ENCODE results near the gene STK33.

DNA sequence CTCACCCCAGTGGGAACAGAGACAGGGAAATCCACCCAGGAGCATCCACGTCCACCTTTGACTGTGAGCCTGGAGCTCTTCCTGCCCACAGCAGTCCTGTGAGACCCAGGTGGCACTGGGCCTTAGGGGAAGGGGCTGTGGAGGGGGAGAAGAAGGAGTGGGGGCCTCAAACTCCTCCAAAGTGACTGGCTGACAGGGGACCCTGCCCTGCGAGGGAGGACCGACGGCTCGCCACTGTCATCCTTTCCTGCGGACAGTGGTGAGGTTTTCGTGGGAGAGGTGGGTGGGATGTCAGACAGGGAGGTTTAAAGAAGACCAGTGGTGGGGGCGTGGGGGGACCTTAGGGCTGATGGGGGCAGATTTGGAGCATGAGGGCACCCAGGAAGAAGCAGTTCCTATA is 237.8 kb downstream of the STK33 start:
- TF ChIP-seq, protein P1, sequence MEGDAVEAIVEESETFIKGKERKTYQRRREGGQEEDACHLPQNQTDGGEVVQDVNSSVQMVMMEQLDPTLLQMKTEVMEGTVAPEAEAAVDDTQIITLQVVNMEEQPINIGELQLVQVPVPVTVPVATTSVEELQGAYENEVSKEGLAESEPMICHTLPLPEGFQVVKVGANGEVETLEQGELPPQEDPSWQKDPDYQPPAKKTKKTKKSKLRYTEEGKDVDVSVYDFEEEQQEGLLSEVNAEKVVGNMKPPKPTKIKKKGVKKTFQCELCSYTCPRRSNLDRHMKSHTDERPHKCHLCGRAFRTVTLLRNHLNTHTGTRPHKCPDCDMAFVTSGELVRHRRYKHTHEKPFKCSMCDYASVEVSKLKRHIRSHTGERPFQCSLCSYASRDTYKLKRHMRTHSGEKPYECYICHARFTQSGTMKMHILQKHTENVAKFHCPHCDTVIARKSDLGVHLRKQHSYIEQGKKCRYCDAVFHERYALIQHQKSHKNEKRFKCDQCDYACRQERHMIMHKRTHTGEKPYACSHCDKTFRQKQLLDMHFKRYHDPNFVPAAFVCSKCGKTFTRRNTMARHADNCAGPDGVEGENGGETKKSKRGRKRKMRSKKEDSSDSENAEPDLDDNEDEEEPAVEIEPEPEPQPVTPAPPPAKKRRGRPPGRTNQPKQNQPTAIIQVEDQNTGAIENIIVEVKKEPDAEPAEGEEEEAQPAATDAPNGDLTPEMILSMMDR (IDR thresholded peaks at IDR 0.05; ENCODE audit: poor library complexity, severe bottlenecking): no peak
- no peak for TF ChIP-seq EZH2 (IDR thresholded peaks at IDR 0.05; ENCODE audit: borderline replicate concordance, insufficient read depth, low read length, poor library complexity, severe bottlenecking)
- no peak for TF ChIP-seq MXI1 (conservative IDR thresholded peaks at IDR 0.05; ENCODE audit: poor library complexity, severe bottlenecking)
- no peak for TF ChIP-seq SMC3 (conservative IDR thresholded peaks at IDR 0.05; ENCODE audit: poor library complexity)
- TF ChIP-seq RAD21 (conservative IDR thresholded peaks at IDR 0.05): no peak
- TF ChIP-seq, protein P2, sequence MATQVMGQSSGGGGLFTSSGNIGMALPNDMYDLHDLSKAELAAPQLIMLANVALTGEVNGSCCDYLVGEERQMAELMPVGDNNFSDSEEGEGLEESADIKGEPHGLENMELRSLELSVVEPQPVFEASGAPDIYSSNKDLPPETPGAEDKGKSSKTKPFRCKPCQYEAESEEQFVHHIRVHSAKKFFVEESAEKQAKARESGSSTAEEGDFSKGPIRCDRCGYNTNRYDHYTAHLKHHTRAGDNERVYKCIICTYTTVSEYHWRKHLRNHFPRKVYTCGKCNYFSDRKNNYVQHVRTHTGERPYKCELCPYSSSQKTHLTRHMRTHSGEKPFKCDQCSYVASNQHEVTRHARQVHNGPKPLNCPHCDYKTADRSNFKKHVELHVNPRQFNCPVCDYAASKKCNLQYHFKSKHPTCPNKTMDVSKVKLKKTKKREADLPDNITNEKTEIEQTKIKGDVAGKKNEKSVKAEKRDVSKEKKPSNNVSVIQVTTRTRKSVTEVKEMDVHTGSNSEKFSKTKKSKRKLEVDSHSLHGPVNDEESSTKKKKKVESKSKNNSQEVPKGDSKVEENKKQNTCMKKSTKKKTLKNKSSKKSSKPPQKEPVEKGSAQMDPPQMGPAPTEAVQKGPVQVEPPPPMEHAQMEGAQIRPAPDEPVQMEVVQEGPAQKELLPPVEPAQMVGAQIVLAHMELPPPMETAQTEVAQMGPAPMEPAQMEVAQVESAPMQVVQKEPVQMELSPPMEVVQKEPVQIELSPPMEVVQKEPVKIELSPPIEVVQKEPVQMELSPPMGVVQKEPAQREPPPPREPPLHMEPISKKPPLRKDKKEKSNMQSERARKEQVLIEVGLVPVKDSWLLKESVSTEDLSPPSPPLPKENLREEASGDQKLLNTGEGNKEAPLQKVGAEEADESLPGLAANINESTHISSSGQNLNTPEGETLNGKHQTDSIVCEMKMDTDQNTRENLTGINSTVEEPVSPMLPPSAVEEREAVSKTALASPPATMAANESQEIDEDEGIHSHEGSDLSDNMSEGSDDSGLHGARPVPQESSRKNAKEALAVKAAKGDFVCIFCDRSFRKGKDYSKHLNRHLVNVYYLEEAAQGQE (IDR thresholded peaks at IDR 0.05; ENCODE audit: borderline replicate concordance): no peak

All from neural cell (in vitro differentiated cells).